HG03342 (cell line): ENCODE measurements around the gene MBTPS2.

Experiments
- ATAC-seq: cut with Tn5 transposase; IDR thresholded peaks from one replicate; pipeline ENCODE4 v1.9.1; 2021; ENCODE audit warnings: mild to moderate bottlenecking, moderate library complexity; ENCODE audit not compliant: unreplicated experiment

The MBTPS2 gene

GRCh38 chrX:21932292-21933002, 93.0 kb downstream of the MBTPS2 start:
- ATAC-seq, result no peak

- no peak for ATAC-seq
These were observed 93.7 kb downstream of the MBTPS2 start for GRCh38 chrX:21933077-21933476.

GRCh38 chrX:21934414-21934813, 95.0 kb downstream of the MBTPS2 start:
- ATAC-seq, result no peak
